ENCODE data around the gene XRCC5.

XRCC5 gene

GRCh38 chr2:216233281-216233995 lies 124.3 kb downstream of the XRCC5 start:
- POLR2A ChIA-PET = no interaction called here
- no peak for TF ChIP-seq CTCF (IDR thresholded peaks at IDR 0.05; ENCODE audit: insufficient read depth, low read length, missing control alignments)
- no peak for DNase-seq (ENCODE audit: low read depth, low spot score)
- CTCF ChIA-PET = no interaction called here
- H3K4me3 ChIP-seq (ENCODE audit: low read depth, low read length) = no peak overlapping the region

DNA sequence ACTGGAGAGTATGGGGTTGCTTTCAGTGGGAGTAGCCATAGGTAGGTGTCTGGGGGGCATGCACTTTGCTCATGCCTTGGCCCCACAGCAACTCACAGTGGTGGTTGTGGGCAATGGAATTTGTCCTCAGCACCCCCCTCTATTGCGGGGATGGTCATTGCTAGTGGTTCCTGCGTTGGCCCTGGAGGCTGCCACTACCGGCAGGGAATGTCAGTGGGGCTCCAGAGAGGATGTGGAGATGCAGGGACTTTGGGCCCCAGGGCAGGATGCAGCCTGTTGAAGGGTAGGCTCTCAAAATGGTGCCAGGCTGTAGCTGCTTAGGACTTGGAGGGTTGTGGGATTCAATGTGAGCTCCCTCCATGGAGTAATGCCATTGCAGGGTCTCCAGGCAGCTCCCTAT lies 125.0 kb downstream of the XRCC5 start:
- CTCF ChIA-PET = no interaction called here
- POLR2A ChIA-PET = no interaction called here

DNA sequence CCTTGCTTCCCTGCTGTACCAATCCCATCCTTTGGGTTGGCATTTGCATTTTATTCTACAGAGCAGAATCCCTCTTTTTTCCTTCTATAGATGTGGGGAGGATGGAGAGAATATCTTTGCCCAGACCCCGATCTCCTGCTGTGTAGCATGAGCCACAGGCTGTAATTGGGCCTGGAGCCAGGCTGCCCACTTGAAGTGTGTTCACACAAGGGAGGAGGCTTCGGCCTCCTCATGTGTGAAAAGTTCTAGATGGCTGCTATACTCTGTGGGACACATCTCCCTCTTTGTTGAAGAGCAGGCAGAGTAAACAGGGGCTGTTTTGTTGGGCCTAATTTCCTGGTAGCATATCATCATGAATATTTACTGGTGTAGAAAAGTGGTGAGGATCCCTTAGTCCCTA lies 126.3 kb downstream of the XRCC5 start:
- DNase-seq (ENCODE audit: low read depth, low spot score) = no peak
- CTCF ChIA-PET = interaction anchor here (0.9 kb wide), 1 partner anchor 168 kb away, joined by 3 read pairs; no protein-coding TSS in a partner anchor
- H3K4me3 ChIP-seq (ENCODE audit: low read depth, low read length) = no peak overlapping the region
- no peak for TF ChIP-seq CTCF (IDR thresholded peaks at IDR 0.05; ENCODE audit: insufficient read depth, low read length, missing control alignments)
- POLR2A ChIA-PET = no interaction called here

More for the DNA sequence above, 125.0 kb downstream of the XRCC5 start:
- DNase-seq (ENCODE audit: low read depth, low spot score) = no peak
- no peak overlapping the region for H3K4me3 ChIP-seq (ENCODE audit: low read depth, low read length)
- no peak for TF ChIP-seq CTCF (IDR thresholded peaks at IDR 0.05; ENCODE audit: insufficient read depth, low read length, missing control alignments)

GRCh38 chr2:216235896-216236295 lies 126.7 kb downstream of the XRCC5 start:
- no peak overlapping the region for H3K4me3 ChIP-seq (ENCODE audit: low read depth, low read length)
- no peak for TF ChIP-seq CTCF (IDR thresholded peaks at IDR 0.05; ENCODE audit: insufficient read depth, low read length, missing control alignments)
- DNase-seq (ENCODE audit: low read depth, low spot score) = no peak
- CTCF ChIA-PET = no interaction called here
- POLR2A ChIA-PET = no interaction called here

GRCh38 chr2:216236486-216236885 lies 127.3 kb downstream of the XRCC5 start:
- no peak overlapping the region for H3K4me3 ChIP-seq (ENCODE audit: low read depth, low read length)
- ChIA-PET CTCF (no interaction called here), POLR2A (no interaction called here)
- TF ChIP-seq CTCF (IDR thresholded peaks at IDR 0.05; ENCODE audit: insufficient read depth, low read length, missing control alignments) = no peak
- DNase-seq (ENCODE audit: low read depth, low spot score) = no peak

DNA sequence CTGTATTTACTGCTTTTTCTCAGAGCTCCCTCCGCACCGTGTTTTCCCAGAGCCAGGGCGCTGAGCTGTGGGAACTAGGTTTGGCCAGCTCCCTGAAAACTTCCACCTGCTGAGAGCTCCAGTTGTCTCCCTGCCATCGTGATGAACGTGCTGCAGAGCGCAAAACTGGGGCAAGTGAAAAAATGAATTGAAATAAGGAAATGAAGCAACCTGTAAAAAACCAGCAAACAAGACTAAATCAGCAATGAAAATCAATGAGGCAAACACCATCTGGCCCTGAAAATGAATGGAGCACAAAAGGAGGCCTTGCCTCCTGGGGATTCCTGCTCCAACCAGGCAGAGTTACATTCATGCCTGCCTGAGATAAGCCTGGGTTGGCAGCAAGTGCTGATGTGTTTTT lies 133.2 kb downstream of the XRCC5 start:
- POLR2A ChIA-PET = no interaction called here
- CTCF ChIA-PET = no interaction called here

More for the DNA sequence above, 133.2 kb downstream of the XRCC5 start:
- TF ChIP-seq CTCF (IDR thresholded peaks at IDR 0.05; ENCODE audit: insufficient read depth, low read length, missing control alignments) = no peak
- no peak overlapping the region for H3K4me3 ChIP-seq (ENCODE audit: low read depth, low read length)
- DNase-seq (ENCODE audit: low read depth, low spot score) = no peak
